SK-N-SH treated with all-trans-retinoic acid at 6 μM for 48 hours (cell line): ENCODE data around the gene SHISA2.

Experiments
- ATAC-seq: fragments of 200-7000 bp; cut with Tn5 transposase; 3 replicates; pipeline ENCODE4 v1.9.1; 2020; ENCODE audit warnings: mild to moderate bottlenecking, moderate library complexity
- BACH2 ChIP-seq: fragments of 250-450 bp; sonication (Bioruptor Pico); IDR thresholded peaks from 2 replicates; pipeline ENCODE4 v1.9.0; 2021; ENCODE audit warnings: mild to moderate bottlenecking, borderline replicate concordance
- CSDC2 ChIP-seq: fragments of 250-450 bp; sonication (Bioruptor Pico); IDR thresholded peaks from 2 replicates; pipeline ENCODE4 v1.5.0; 2020; ENCODE audit warnings: mild to moderate bottlenecking, moderate library complexity
- CSRNP3 ChIP-seq: fragments of 250-450 bp; sonication (Bioruptor Pico); IDR thresholded peaks from 2 replicates; pipeline ENCODE4 v1.5.1; 2021; ENCODE audit warnings: mild to moderate bottlenecking, moderate library complexity
- ESRRG ChIP-seq: fragments of 250-450 bp; sonication (Bioruptor Pico); IDR thresholded peaks from 2 replicates; pipeline ENCODE4 v1.6.1; 2021; ENCODE audit warnings: mild to moderate bottlenecking
- GLIS3 ChIP-seq: fragments of 250-450 bp; sonication (Bioruptor Pico); IDR thresholded peaks from 2 replicates; pipeline ENCODE4 v1.5.0; 2020; ENCODE audit warnings: mild to moderate bottlenecking, moderate library complexity
- ISL1 ChIP-seq: fragments of 250-450 bp; sonication (Bioruptor Pico); IDR thresholded peaks from 2 replicates; pipeline ENCODE4 v2.1.2; 2022; ENCODE audit warnings: mild to moderate bottlenecking, moderate library complexity
- OSR1 ChIP-seq: fragments of 250-450 bp; sonication (Bioruptor Pico); IDR thresholded peaks from 2 replicates; pipeline ENCODE4 v1.8.0; 2022; ENCODE audit warnings: moderate library complexity, mild to moderate bottlenecking, inconsistent platforms
- POU6F1 ChIP-seq: fragments of 250-450 bp; sonication (Bioruptor Pico); IDR thresholded peaks from 2 replicates; pipeline ENCODE4 v1.8.0; 2021; ENCODE audit warnings: low read depth, mild to moderate bottlenecking, moderate library complexity, borderline replicate concordance
- PPARA ChIP-seq: fragments of 250-450 bp; sonication (Bioruptor Pico); IDR thresholded peaks from 2 replicates; pipeline ENCODE4 v1.5.0; 2020; ENCODE audit warnings: mild to moderate bottlenecking, borderline replicate concordance
- RARB ChIP-seq: fragments of 250-450 bp; sonication (Bioruptor Pico); IDR thresholded peaks from 2 replicates; pipeline ENCODE4 v1.8.0; 2021; ENCODE audit warnings: mild to moderate bottlenecking, moderate library complexity
- SNAI2 ChIP-seq: fragments of 250-450 bp; sonication (Bioruptor Pico); IDR thresholded peaks from 2 replicates; pipeline ENCODE4 v1.5.0; 2020; ENCODE audit warnings: mild to moderate bottlenecking, moderate library complexity
- TCF4 ChIP-seq: fragments of 250-450 bp; sonication (Bioruptor Pico); IDR thresholded peaks from 2 replicates; pipeline ENCODE4 v1.8.0; 2021; ENCODE audit warnings: mild to moderate bottlenecking, moderate library complexity, borderline replicate concordance
- TOX ChIP-seq: fragments of 250-450 bp; sonication (Bioruptor Pico); IDR thresholded peaks from 2 replicates; pipeline ENCODE4 v1.8.0; 2021; ENCODE audit warnings: mild to moderate bottlenecking, moderate library complexity, borderline replicate concordance
- ZC3H10 ChIP-seq: fragments of 250-450 bp; sonication (Bioruptor Pico); IDR thresholded peaks from 2 replicates; pipeline ENCODE4 v1.5.1; 2021; ENCODE audit warnings: mild to moderate bottlenecking, moderate library complexity
- ZFP3 ChIP-seq: fragments of 250-450 bp; sonication (Bioruptor Pico); IDR thresholded peaks from 2 replicates; pipeline ENCODE4 v1.5.0; 2020; ENCODE audit warnings: mild to moderate bottlenecking, moderate library complexity
- ZFP30 ChIP-seq: fragments of 450-650 bp; formaldehyde crosslinking; IDR thresholded peaks from 2 replicates; pipeline ENCODE4 v1.5.0; 2022; ENCODE audit warnings: mild to moderate bottlenecking, moderate library complexity
- ZNF565 ChIP-seq: fragments of 450-650 bp; formaldehyde crosslinking; conservative IDR thresholded peaks from 2 replicates; pipeline ENCODE4 v1.5.0; 2020; ENCODE audit warnings: low read depth, mild to moderate bottlenecking, moderate library complexity
- ZNF70 ChIP-seq: fragments of 450-650 bp; formaldehyde crosslinking; IDR thresholded peaks from 2 replicates; pipeline ENCODE4 v1.5.0; 2020; ENCODE audit warnings: mild to moderate bottlenecking, moderate library complexity
- ZNF8 ChIP-seq: fragments of 450-650 bp; formaldehyde crosslinking; IDR thresholded peaks from 2 replicates; pipeline ENCODE4 v1.5.0; 2020; ENCODE audit warnings: mild to moderate bottlenecking, moderate library complexity
- TF ChIP-seq, protein P1 (sequence below): fragments of 250-450 bp; sonication (Bioruptor Pico); IDR thresholded peaks from 2 replicates; pipeline ENCODE4 v1.8.0; 2020; ENCODE audit warnings: mild to moderate bottlenecking, moderate library complexity, borderline replicate concordance

SHISA2 gene

DNA sequence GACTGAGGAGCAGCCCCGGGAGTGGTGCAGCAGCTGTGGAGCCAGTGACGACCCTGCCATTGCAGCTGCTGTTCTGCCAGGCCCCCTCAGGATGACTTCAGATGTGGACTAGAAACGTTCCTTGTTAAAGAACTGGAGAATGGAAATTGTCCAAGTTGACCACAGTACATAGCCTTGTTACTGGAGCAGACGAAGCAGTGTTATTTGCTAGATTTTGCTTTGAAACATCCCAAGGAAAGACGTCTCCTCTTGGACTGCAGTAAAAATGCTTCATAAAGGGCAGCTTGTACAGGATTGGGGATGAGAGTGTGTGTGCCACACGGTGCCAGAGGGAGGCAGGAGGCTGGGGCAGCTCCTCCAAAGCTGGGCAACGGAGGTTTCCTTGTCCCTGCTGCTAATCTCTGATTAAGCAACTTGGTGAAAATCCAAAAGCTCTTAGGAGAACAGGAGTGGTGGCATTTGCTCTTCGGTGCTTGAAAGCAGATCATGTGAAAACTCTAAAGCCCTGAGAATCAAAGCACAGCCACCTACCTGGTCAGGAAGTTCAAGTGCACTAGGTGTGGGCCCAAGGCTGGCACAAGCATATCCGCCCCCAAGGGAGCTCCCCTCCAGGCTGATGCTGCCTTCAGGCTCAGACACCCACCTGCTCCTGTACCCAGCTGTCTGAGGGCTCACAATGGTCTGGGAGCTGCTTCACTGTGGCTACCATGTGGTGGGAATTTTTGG lies 34.5 kb downstream of the SHISA2 start:
- no peak for ATAC-seq
- TF ChIP-seq CSDC2 (CRISPR knock-in tag): no peak
- no peak for TF ChIP-seq TOX (CRISPR knock-in tag)
- TF ChIP-seq ZFP30: no peak
- TF ChIP-seq GLIS3 (CRISPR knock-in tag): no peak
- no peak for TF ChIP-seq ZNF565 (CRISPR knock-in tag)
- TF ChIP-seq CSRNP3: no peak
- TF ChIP-seq SNAI2: no peak
- TF ChIP-seq, protein P1, sequence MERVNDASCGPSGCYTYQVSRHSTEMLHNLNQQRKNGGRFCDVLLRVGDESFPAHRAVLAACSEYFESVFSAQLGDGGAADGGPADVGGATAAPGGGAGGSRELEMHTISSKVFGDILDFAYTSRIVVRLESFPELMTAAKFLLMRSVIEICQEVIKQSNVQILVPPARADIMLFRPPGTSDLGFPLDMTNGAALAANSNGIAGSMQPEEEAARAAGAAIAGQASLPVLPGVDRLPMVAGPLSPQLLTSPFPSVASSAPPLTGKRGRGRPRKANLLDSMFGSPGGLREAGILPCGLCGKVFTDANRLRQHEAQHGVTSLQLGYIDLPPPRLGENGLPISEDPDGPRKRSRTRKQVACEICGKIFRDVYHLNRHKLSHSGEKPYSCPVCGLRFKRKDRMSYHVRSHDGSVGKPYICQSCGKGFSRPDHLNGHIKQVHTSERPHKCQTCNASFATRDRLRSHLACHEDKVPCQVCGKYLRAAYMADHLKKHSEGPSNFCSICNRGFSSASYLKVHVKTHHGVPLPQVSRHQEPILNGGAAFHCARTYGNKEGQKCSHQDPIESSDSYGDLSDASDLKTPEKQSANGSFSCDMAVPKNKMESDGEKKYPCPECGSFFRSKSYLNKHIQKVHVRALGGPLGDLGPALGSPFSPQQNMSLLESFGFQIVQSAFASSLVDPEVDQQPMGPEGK (CRISPR knock-in tag): no peak
- no peak for TF ChIP-seq TCF4
- no peak for TF ChIP-seq PPARA (CRISPR knock-in tag)

DNA sequence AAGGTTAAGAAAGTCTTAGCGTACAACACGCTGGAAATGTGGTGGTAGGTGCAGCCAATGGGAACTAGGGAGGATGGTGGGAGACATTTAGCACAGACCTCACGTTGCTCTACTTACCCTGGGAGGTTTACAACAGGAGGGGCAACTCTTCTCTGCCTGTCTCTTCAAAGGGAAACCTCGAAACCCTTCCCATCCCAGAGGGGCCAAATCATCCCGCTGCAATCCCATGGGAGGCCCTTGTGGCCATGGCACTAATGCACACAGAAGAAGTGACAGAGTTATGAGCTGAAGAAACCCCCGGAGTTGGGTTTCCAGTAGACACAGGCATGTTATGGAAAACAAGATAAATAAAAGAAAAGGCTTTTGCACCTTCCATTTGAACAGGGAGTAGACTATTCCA lies 35.6 kb downstream of the SHISA2 start:
- TF ChIP-seq ZC3H10 (no peak), POU6F1 (no peak), ZNF565 (CRISPR knock-in tag) (no peak), ZNF8 (CRISPR knock-in tag) (no peak), RARB (CRISPR knock-in tag) (no peak), TCF4 (no peak), OSR1 (CRISPR knock-in tag) (no peak), SNAI2 (no peak), TOX (CRISPR knock-in tag) (no peak), ZNF70 (CRISPR knock-in tag) (no peak), BACH2 (CRISPR knock-in tag) (no peak), ESRRG (CRISPR knock-in tag) (no peak), ISL1 (CRISPR knock-in tag) (no peak), CSRNP3 (no peak)
- TF ChIP-seq, protein P1 (CRISPR knock-in tag): no peak
- no peak for ATAC-seq

DNA sequence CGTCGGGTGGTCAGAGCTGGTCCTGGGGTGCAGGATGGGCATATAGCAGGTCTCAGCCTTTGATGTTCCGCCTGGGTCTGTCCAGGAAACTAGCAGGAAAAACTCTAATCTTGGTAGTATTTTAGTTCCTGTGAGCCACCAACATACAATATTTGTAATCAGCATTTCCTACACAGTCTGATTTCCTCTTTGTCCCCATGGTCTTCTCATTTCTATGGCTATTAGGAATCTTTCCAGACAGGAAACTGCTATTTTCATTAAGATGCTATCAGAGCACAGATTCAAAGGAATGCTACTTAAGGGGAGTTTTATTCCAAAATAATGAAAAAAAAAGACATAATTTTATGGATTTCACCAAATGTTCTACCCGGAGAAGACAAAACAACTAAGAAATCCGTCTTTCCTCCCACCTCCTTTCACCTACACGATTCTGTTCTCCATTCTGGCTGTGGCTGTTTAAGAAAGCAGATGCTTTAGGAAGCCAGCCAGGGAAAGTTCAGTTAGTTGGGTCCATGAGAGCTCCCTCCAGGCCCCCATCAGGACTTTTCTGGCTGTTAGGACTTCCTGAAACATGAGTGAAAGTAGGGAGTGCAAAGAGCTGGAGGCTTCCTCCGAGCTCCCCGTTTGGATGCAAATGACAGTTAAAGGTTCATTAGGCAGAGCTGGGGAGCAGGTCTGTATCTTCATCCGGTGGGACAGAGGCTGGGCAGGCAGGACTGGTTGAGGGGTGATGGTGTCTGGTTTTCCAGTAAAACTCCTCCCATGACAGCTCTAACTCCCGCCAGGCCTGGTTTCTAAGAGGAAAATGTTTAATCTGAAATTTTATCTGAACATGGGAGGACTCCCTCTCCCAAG lies 36.3 kb downstream of the SHISA2 start:
- TF ChIP-seq ZC3H10 (no peak), ZFP3 (CRISPR knock-in tag) (no peak), ISL1 (CRISPR knock-in tag) (no peak), CSRNP3 (no peak), GLIS3 (CRISPR knock-in tag) (no peak), CSDC2 (CRISPR knock-in tag) (no peak), OSR1 (CRISPR knock-in tag) (no peak)
- ATAC-seq: no peak
